PFSK-1 (cell line): Measurements from ENCODE around the gene HMCN2.

Experiments used
- FOXP2 ChIP-seq: optimal IDR thresholded peaks from 2 replicates; pipeline ENCODE3; 2011; ENCODE audit warnings: borderline replicate concordance, control low read depth, inconsistent platforms; ENCODE audit not compliant: insufficient read depth; ENCODE audit errors: extremely low read length, extremely low read depth
- POLR2AphosphoS5 ChIP-seq: IDR thresholded peaks from 2 replicates; pipeline ENCODE4 v1.6.1; 2012; ENCODE audit warnings: low read depth, mild to moderate bottlenecking, control low read depth, low read length, moderate library complexity
- SIN3A ChIP-seq: IDR thresholded peaks from 2 replicates; pipeline ENCODE4 v1.6.1; 2012; ENCODE audit warnings: mild to moderate bottlenecking, low read length, moderate library complexity, borderline replicate concordance; ENCODE audit not compliant: insufficient read depth
- TAF1 ChIP-seq: IDR thresholded peaks from 2 replicates; pipeline ENCODE4 v1.6.1; 2012; ENCODE audit warnings: low read length, control low read depth, borderline replicate concordance; ENCODE audit not compliant: insufficient read depth
- TF ChIP-seq, protein P1 (sequence below), 2 experiments: IDR thresholded peaks; 2 replicates each; pipeline versions ENCODE4 v1.6.1 to v1.8.0; 2011 to 2012; ENCODE audit warnings: low read depth in 2 of 2, low read length in 2 of 2, control low read depth in 1 of 2, inconsistent platforms in 1 of 2, mild to moderate bottlenecking in 1 of 2, moderate library complexity in 1 of 2; ENCODE audit not compliant: insufficient read depth in 1 of 2

Gene HMCN2

DNA sequence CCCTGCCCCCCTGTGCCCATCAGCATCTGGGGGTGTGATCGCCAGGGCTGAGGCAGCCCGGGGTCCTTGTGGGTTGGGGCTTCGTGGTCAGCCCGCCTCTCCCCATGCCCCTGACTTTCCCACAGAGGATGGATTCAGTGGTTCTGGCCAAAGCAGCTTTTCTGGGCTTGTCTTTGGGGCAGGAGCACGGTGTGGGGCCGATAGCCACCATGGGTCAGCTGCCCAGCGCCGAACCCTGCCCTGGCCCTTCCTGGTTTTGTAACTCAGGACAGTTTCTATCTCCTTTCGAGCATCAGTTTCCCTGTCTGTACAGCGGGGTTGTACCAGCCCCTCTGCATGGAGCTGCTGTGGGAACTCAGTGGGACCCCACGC, 77.1 kb downstream of the HMCN2 start:
- TF ChIP-seq, protein P1, sequence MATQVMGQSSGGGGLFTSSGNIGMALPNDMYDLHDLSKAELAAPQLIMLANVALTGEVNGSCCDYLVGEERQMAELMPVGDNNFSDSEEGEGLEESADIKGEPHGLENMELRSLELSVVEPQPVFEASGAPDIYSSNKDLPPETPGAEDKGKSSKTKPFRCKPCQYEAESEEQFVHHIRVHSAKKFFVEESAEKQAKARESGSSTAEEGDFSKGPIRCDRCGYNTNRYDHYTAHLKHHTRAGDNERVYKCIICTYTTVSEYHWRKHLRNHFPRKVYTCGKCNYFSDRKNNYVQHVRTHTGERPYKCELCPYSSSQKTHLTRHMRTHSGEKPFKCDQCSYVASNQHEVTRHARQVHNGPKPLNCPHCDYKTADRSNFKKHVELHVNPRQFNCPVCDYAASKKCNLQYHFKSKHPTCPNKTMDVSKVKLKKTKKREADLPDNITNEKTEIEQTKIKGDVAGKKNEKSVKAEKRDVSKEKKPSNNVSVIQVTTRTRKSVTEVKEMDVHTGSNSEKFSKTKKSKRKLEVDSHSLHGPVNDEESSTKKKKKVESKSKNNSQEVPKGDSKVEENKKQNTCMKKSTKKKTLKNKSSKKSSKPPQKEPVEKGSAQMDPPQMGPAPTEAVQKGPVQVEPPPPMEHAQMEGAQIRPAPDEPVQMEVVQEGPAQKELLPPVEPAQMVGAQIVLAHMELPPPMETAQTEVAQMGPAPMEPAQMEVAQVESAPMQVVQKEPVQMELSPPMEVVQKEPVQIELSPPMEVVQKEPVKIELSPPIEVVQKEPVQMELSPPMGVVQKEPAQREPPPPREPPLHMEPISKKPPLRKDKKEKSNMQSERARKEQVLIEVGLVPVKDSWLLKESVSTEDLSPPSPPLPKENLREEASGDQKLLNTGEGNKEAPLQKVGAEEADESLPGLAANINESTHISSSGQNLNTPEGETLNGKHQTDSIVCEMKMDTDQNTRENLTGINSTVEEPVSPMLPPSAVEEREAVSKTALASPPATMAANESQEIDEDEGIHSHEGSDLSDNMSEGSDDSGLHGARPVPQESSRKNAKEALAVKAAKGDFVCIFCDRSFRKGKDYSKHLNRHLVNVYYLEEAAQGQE (IDR thresholded peaks at IDR 0.05; ENCODE audit: insufficient read depth in 1 of 2, low read depth in 2 of 2, low read length in 2 of 2) = no peak
- no peak for TF ChIP-seq POLR2AphosphoS5
- TF ChIP-seq FOXP2 = no peak
- no peak for TF ChIP-seq SIN3A
- TF ChIP-seq TAF1 = no peak

DNA sequence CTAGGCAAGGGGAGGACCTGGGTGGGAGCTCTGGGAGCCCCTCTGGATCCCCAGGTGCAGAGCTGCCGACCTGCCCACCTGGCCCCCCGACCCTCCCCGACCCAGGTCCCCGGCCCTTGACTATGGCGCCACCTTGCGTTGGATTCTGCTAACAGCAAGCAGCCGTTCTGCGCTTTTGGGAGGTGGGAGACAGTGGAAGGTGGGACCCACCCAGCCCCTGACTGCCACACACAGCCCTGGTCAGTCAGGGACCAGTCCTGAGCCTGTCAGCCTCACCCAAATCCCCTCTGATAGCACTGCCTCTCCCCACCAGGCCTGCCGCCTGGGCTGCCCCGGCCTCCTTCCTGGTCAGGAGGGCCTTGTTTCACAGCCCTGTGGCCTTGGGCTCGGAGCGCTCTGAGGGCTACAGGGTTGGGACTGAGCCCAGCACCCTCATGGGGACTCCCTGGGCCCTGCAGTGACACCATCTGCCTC, 77.9 kb downstream of the HMCN2 start:
- no peak for TF ChIP-seq FOXP2
- TF ChIP-seq TAF1 = no peak
- TF ChIP-seq SIN3A = no peak
- TF ChIP-seq, protein P1 (IDR thresholded peaks at IDR 0.05; ENCODE audit: insufficient read depth in 1 of 2, low read depth in 2 of 2, low read length in 2 of 2) = no peak
- TF ChIP-seq POLR2AphosphoS5 = no peak

DNA sequence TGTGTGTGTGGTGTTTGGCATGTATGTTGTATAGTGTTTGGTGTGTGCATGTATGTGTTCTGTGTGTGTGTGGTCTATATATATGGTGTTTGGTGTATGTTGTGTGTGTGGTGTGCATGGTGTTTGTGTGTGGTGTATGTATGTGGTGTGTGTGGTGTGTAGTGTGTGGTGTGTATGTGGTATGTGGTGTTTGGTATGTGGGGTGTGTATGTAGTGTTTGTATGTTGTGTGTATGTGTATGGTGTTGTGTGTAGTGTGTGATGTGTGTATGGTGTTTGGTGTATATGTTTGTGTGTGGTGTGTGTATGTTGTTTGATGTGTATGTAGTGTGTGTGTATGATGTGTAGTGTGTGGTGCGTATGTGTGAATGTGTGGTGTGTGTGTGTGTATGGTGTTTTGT, 78.8 kb downstream of the HMCN2 start:
- TF ChIP-seq TAF1 (no peak), FOXP2 (no peak), POLR2AphosphoS5 (no peak), SIN3A (no peak)
- TF ChIP-seq, protein P1 (IDR thresholded peaks at IDR 0.05; ENCODE audit: insufficient read depth in 1 of 2, low read depth in 2 of 2, low read length in 2 of 2) = no peak

DNA sequence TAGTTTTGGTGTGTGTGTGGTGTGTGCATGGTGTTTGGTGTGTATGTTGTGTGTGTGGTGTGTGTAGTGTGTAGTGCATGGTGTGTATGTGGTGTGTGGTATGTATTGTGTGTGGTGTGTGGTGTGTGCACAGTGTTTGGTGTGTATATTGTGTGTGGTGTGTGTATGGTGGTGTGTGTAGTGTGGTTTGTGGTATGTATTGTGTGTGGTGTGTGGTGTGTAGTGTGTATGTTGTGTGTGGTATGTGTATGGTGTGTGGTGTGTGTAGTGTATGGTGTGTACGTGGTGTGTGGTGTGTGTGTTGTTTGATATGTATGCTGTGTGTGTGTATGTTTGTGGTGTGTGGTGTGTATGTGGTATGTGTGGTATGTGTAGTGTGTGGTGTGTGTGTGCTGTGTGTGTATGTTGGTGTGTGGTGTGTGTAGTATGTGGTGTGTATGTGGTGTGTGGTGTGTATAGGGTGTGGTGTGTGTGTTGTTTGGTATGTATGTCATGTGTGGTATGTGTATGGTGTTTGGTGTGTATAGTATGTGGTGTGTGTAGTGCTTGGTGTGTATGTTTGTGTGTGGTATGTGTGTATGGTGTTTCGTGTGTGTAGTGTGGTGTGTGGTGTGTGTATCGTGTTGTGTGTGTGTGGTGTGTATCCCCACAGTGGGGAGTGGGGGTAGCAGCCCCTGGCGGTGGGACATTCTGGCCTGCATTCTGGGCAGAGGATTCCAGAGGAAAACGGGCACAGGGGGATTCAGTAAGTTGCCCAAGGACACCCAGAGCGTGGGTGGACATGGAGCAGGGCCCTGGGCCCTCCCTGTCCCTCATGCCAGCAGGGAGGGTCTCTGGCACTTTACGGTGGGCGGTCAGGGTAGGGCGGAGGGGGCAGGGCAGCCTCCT, 79.7 kb downstream of the HMCN2 start:
- TF ChIP-seq FOXP2 = no peak
- no peak for TF ChIP-seq POLR2AphosphoS5
- no peak for TF ChIP-seq SIN3A
- no peak for TF ChIP-seq TAF1
- TF ChIP-seq, protein P1 (IDR thresholded peaks at IDR 0.05; ENCODE audit: insufficient read depth in 1 of 2, low read depth in 2 of 2, low read length in 2 of 2) = no peak
